Osteocyte (in vitro differentiated cells): ENCODE data around the gene ZNF385B. TPM values are rescaled to one million over a fixed set of nuclear protein-coding genes. Genes with fewer than 3 reads are reported as not detected.

ENCODE experiments used
- DNase-seq: peaks from one replicate; pipeline ENCODE4 v3.0.0; 2021; ENCODE audit warnings: mixed read lengths; ENCODE audit not compliant: unreplicated experiment; ENCODE audit errors: extremely low spot score
- H3K27ac Mint-ChIP-seq: one replicate; pipeline ENCODE4 v1.8.0; 2021; ENCODE audit warnings: mild to moderate bottlenecking, mixed read lengths; ENCODE audit not compliant: unreplicated experiment
- H3K27me3 Mint-ChIP-seq: one replicate; pipeline ENCODE4 v1.8.0; 2021; ENCODE audit warnings: mixed read lengths; ENCODE audit not compliant: unreplicated experiment
- H3K36me3 Mint-ChIP-seq: one replicate; pipeline ENCODE4 v1.8.0; 2021; ENCODE audit warnings: mixed read lengths; ENCODE audit not compliant: unreplicated experiment
- H3K4me1 Mint-ChIP-seq: one replicate; pipeline ENCODE4 v1.8.0; 2021; ENCODE audit warnings: mixed read lengths; ENCODE audit not compliant: unreplicated experiment
- H3K4me3 Mint-ChIP-seq: one replicate; pipeline ENCODE4 v1.8.0; 2021; ENCODE audit warnings: mild to moderate bottlenecking, moderate library complexity, mixed read lengths; ENCODE audit not compliant: unreplicated experiment
- H3K9me3 Mint-ChIP-seq: one replicate; pipeline ENCODE4 v1.8.0; 2021; ENCODE audit warnings: mixed read lengths; ENCODE audit not compliant: unreplicated experiment
- CTCF ChIP-seq: fragments of 200-600 bp; sonication (generic); IDR thresholded peaks from 2 replicates; pipeline ENCODE4 v1.5.0; 2021; ENCODE audit warnings: antibody characterized with exemption, mild to moderate bottlenecking, moderate library complexity
- total RNA-seq: library from RNA; stranded (reverse); gene quantifications from 2 replicates; pipeline ENCODE4 v1.2.1, GENCODE V29; 2021

The ZNF385B gene
- total RNA-seq, 1 donor from 2014 or later: 0.13 TPM

- Mint-ChIP-seq H3K4me3 (no peak overlapping the region), H3K27ac (no peak overlapping the region), H3K36me3 (no peaks in the 10 kb centered on the region), H3K9me3 (no peaks in the 10 kb centered on the region), H3K27me3 (peaks cover 67% of the 10 kb centered on the region), H3K4me1 (peaks cover 8% of the 10 kb centered on the region)
- DNase-seq: no peak
- no peak for TF ChIP-seq CTCF
Measured at GRCh38 chr2:179855673-179856072, 5.7 kb downstream of the ZNF385B start.

GRCh38 chr2:179854891-179855290 is 6.5 kb downstream of the ZNF385B start:
- Mint-ChIP-seq H3K27me3 (peaks cover 60% of the 10 kb centered on the region), H3K36me3 (no peaks in the 10 kb centered on the region), H3K4me3 (no peak overlapping the region), H3K4me1 (peaks cover under 1% of the 10 kb centered on the region), H3K9me3 (no peaks in the 10 kb centered on the region), H3K27ac (no peak overlapping the region)
- DNase-seq: no peak
- no peak for TF ChIP-seq CTCF

GRCh38 chr2:179853108-179853507 is 8.3 kb downstream of the ZNF385B start:
- H3K9me3 Mint-ChIP-seq: no peaks in the 10 kb centered on the region
- peaks cover 51% of the 10 kb centered on the region for H3K27me3 Mint-ChIP-seq
- no peak for DNase-seq
- no peak overlapping the region for H3K4me3 Mint-ChIP-seq
- H3K4me1 Mint-ChIP-seq: no peaks in the 10 kb centered on the region
- H3K36me3 Mint-ChIP-seq: no peaks in the 10 kb centered on the region
- no peak overlapping the region for H3K27ac Mint-ChIP-seq
- no peak for TF ChIP-seq CTCF

- no peak overlapping the region for H3K27ac Mint-ChIP-seq
- H3K36me3 Mint-ChIP-seq: no peaks in the 10 kb centered on the region
- no peaks in the 10 kb centered on the region for H3K9me3 Mint-ChIP-seq
- no peaks in the 10 kb centered on the region for H3K4me1 Mint-ChIP-seq
- peaks cover 39% of the 10 kb centered on the region for H3K27me3 Mint-ChIP-seq
- peak; percentile 52 for TF ChIP-seq CTCF
- DNase-seq: no peak
- H3K4me3 Mint-ChIP-seq: no peak overlapping the region
Measured at GRCh38 chr2:179850188-179850587, 11.2 kb downstream of the ZNF385B start.

GRCh38 chr2:179849719-179850118 is 11.7 kb downstream of the ZNF385B start:
- Mint-ChIP-seq H3K27me3 (peaks cover 39% of the 10 kb centered on the region), H3K4me1 (no peaks in the 10 kb centered on the region), H3K36me3 (no peaks in the 10 kb centered on the region), H3K9me3 (no peaks in the 10 kb centered on the region), H3K4me3 (no peak overlapping the region), H3K27ac (no peak overlapping the region)
- no peak for TF ChIP-seq CTCF
- no peak for DNase-seq
